ENCODE measurements around the gene KRTAP20-2. TPM values are rescaled to one million over a fixed set of nuclear protein-coding genes. Genes with fewer than 3 reads are reported as not detected.

KRTAP20-2 gene
- total and polyA plus RNA-seq, 2 donors (not counting 1 experiment from before 2014, with no cell fraction given) = not detected

DNA sequence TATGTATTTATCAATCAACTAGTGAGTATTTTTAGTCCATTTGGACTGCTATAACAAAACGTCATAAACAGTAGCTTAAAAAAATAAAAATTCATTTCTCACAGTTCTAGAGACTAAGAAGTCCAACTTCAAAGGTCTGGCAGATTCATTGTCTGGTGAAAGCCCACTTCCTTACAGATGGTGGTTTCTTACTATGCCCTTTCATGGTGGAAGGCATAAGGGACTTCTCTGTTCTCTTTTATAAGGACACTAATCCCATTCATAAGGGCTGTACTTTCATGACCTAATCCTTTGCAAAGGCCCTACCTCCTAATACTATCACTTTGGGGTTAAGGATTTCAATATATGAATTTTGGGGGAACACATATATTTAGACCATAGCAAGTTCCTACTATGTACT, 45.6 kb downstream of the KRTAP20-2 start:
- no peak overlapping the region for H3K4me3 ChIP-seq (ENCODE audit: control extremely low read depth in 1 of 5, extremely low read depth in 1 of 5, insufficient read depth in 1 of 5, low read depth in 2 of 5, low read length in 4 of 5)
- H3K4me2 ChIP-seq (replicated peaks; ENCODE audit: low read depth, low read length, poor library complexity, severe bottlenecking) = no peak overlapping the region
- no peak overlapping the region for H2AFZ ChIP-seq (ENCODE audit: insufficient read depth, low read depth, low read length, poor library complexity, severe bottlenecking)
- TF ChIP-seq, protein P1, sequence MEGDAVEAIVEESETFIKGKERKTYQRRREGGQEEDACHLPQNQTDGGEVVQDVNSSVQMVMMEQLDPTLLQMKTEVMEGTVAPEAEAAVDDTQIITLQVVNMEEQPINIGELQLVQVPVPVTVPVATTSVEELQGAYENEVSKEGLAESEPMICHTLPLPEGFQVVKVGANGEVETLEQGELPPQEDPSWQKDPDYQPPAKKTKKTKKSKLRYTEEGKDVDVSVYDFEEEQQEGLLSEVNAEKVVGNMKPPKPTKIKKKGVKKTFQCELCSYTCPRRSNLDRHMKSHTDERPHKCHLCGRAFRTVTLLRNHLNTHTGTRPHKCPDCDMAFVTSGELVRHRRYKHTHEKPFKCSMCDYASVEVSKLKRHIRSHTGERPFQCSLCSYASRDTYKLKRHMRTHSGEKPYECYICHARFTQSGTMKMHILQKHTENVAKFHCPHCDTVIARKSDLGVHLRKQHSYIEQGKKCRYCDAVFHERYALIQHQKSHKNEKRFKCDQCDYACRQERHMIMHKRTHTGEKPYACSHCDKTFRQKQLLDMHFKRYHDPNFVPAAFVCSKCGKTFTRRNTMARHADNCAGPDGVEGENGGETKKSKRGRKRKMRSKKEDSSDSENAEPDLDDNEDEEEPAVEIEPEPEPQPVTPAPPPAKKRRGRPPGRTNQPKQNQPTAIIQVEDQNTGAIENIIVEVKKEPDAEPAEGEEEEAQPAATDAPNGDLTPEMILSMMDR (IDR thresholded peaks at IDR 0.05) = no peak
- TF ChIP-seq EZH2 (IDR thresholded peaks at IDR 0.05; ENCODE audit: borderline replicate concordance, insufficient read depth, low read depth, low read length, poor library complexity, severe bottlenecking) = no peak
- intact Hi-C loops (cut with micrococcal nuclease) = no loop called here
- H3K9me3 Mint-ChIP-seq (ENCODE audit: insufficient read depth) = peaks cover 5% of the 10 kb centered on the region
- ATAC-seq (ENCODE audit: low read depth) = no peak
- no peaks in the 10 kb centered on the region for H3K79me2 ChIP-seq (ENCODE audit: control insufficient read depth, insufficient read depth, low read length)
- H3K4me1 ChIP-seq (ENCODE audit: control insufficient read depth in 2 of 2, insufficient read depth in 2 of 2, low read length in 2 of 2) = no peaks in the 10 kb centered on the region
- no peak overlapping the region for H3K9ac ChIP-seq (ENCODE audit: low read length)
- H3K27me3 ChIP-seq (replicated peaks in 1 of 4; ENCODE audit: control extremely low read depth in 1 of 4, control insufficient read depth in 3 of 4, insufficient read depth in 4 of 4, low read length in 3 of 4) = no peaks in the 10 kb centered on the region
- H3K27me3 Mint-ChIP-seq = no peaks in the 10 kb centered on the region
- ChIA-PET POLR2A (no interaction called here), CTCF (no interaction called here)
- peaks cover 0 to 9% (median 0%) of the 10 kb centered on the region in 3 donors for H3K9me3 ChIP-seq (ENCODE audit: control extremely low read depth in 1 of 3, control insufficient read depth in 2 of 3, insufficient read depth in 1 of 3, low read length in 2 of 3)
- H4K20me1 ChIP-seq (ENCODE audit: control insufficient read depth, insufficient read depth, low read length, poor library complexity, severe bottlenecking) = no peaks in the 10 kb centered on the region
- H3K36me3 ChIP-seq (replicated peaks in 1 of 2; ENCODE audit: control extremely low read depth in 1 of 2, control insufficient read depth in 1 of 2, extremely low read depth in 1 of 2, insufficient read depth in 2 of 2, low read length in 1 of 2) = no peaks in the 10 kb centered on the region
- no peak overlapping the region for H3K27ac Mint-ChIP-seq
- no peaks in the 10 kb centered on the region for H3K4me1 Mint-ChIP-seq
- no peak for DNase-seq
- no CpG with 5 or more reads among the region's 1 CpG for WGBS (ENCODE audit: insufficient coverage)
- no peak overlapping the region for H3K27ac ChIP-seq (ENCODE audit: low read length in 2 of 2)
- H3K4me3 Mint-ChIP-seq = no peak overlapping the region

- Histone ChIP-seq H3K4me3 (ENCODE audit: control extremely low read depth in 1 of 5, extremely low read depth in 1 of 5, insufficient read depth in 1 of 5, low read depth in 2 of 5, low read length in 4 of 5) (no peak overlapping the region), H3K9me3 (ENCODE audit: control extremely low read depth in 1 of 3, control insufficient read depth in 2 of 3, insufficient read depth in 1 of 3, low read length in 2 of 3) (peaks cover 0 to 13% (median 2%) of the 10 kb centered on the region in 3 donors), H3K36me3 (replicated peaks in 1 of 2; ENCODE audit: control extremely low read depth in 1 of 2, control insufficient read depth in 1 of 2, extremely low read depth in 1 of 2, insufficient read depth in 2 of 2, low read length in 1 of 2) (no peaks in the 10 kb centered on the region), H3K27ac (ENCODE audit: low read length in 2 of 2) (no peak overlapping the region), H3K79me2 (ENCODE audit: control insufficient read depth, insufficient read depth, low read length) (no peaks in the 10 kb centered on the region), H3K27me3 (replicated peaks in 1 of 4; ENCODE audit: control extremely low read depth in 1 of 4, control insufficient read depth in 3 of 4, insufficient read depth in 4 of 4, low read length in 3 of 4) (no peaks in the 10 kb centered on the region), H3K9ac (ENCODE audit: low read length) (no peak overlapping the region), H3K4me1 (ENCODE audit: control insufficient read depth in 2 of 2, insufficient read depth in 2 of 2, low read length in 2 of 2) (no peaks in the 10 kb centered on the region), H4K20me1 (ENCODE audit: control insufficient read depth, insufficient read depth, low read length, poor library complexity, severe bottlenecking) (no peaks in the 10 kb centered on the region), H3K4me2 (replicated peaks; ENCODE audit: low read depth, low read length, poor library complexity, severe bottlenecking) (no peak overlapping the region), H2AFZ (ENCODE audit: insufficient read depth, low read depth, low read length, poor library complexity, severe bottlenecking) (no peak overlapping the region)
- no peak for DNase-seq
- POLR2A ChIA-PET = no interaction called here
- Mint-ChIP-seq H3K4me3 (no peak overlapping the region), H3K4me1 (no peaks in the 10 kb centered on the region), H3K9me3 (ENCODE audit: insufficient read depth) (peaks cover 3% of the 10 kb centered on the region), H3K27ac (no peak overlapping the region), H3K27me3 (no peaks in the 10 kb centered on the region)
- 88% methylated on average over 4 of the region's 6 CpGs for WGBS (ENCODE audit: insufficient coverage)
- CTCF ChIA-PET = no interaction called here
- TF ChIP-seq, protein P1 (IDR thresholded peaks at IDR 0.05) = no peak
- no peak for TF ChIP-seq EZH2 (IDR thresholded peaks at IDR 0.05; ENCODE audit: borderline replicate concordance, insufficient read depth, low read depth, low read length, poor library complexity, severe bottlenecking)
- intact Hi-C loops (cut with micrococcal nuclease) = no loop called here
- ATAC-seq (ENCODE audit: low read depth) = no peak
Observed at GRCh38 chr21:30684506-30684905, 49.5 kb downstream of the KRTAP20-2 start.

Small RNAs within 50 kb of the gene (small RNA-seq; reads per million reads assigned to genes)
- gene KRTAP20-1 (ENCODE audit: insufficient read length, low read depth, low replicate concordance) (not detected), gene KRTAP20-3 (ENCODE audit: insufficient read length, low read depth, low replicate concordance) (not detected), gene KRTAP20-4 (ENCODE audit: insufficient read length, low read depth, low replicate concordance) (not detected), gene KRTAP22-1 (ENCODE audit: insufficient read length, low read depth, low replicate concordance) (not detected), gene KRTAP22-2 (ENCODE audit: insufficient read length, low read depth, low replicate concordance) (not detected)

Other genes starting within 250 kb of the KRTAP20-2 start
- gene KRTAP13-1, start 239.2 kb upstream of the KRTAP20-2 start, total RNA-seq = not detected in 2 replicates
- gene KRTAP13-1, start 239.2 kb upstream of the KRTAP20-2 start, polyA plus RNA-seq = not detected in 2 replicates
- not detected in 2 replicates for gene KRTAP13-3, start 209.3 kb upstream of the KRTAP20-2 start, total RNA-seq
- gene KRTAP13-3, start 209.3 kb upstream of the KRTAP20-2 start, polyA plus RNA-seq = not detected in 2 replicates
- gene KRTAP13-4, start 205.0 kb upstream of the KRTAP20-2 start, total RNA-seq = not detected in 2 replicates
- not detected in 2 replicates for gene KRTAP13-4, start 205.0 kb upstream of the KRTAP20-2 start, polyA plus RNA-seq
- gene KRTAP15-1, start 194.9 kb upstream of the KRTAP20-2 start, total RNA-seq = not detected in 2 replicates
- gene KRTAP15-1, start 194.9 kb upstream of the KRTAP20-2 start, polyA plus RNA-seq = not detected in 2 replicates
- not detected in 2 replicates for gene KRTAP19-1, start 154.8 kb upstream of the KRTAP20-2 start, total RNA-seq
- not detected in 2 replicates for gene KRTAP19-1, start 154.8 kb upstream of the KRTAP20-2 start, polyA plus RNA-seq
- gene KRTAP19-2, start 147.8 kb upstream of the KRTAP20-2 start, total RNA-seq = not detected in 2 replicates
- not detected in 2 replicates for gene KRTAP19-2, start 147.8 kb upstream of the KRTAP20-2 start, polyA plus RNA-seq
- gene KRTAP19-3, start 143.2 kb upstream of the KRTAP20-2 start, total RNA-seq = not detected in 2 replicates
- gene KRTAP19-3, start 143.2 kb upstream of the KRTAP20-2 start, polyA plus RNA-seq = not detected in 2 replicates
- not detected in 2 replicates for gene KRTAP19-4, start 138.0 kb upstream of the KRTAP20-2 start, total RNA-seq
- gene KRTAP19-4, start 138.0 kb upstream of the KRTAP20-2 start, polyA plus RNA-seq = not detected in 2 replicates
- gene KRTAP19-5, start 133.1 kb upstream of the KRTAP20-2 start, total RNA-seq = not detected in 2 replicates
- not detected in 2 replicates for gene KRTAP19-5, start 133.1 kb upstream of the KRTAP20-2 start, polyA plus RNA-seq
- gene KRTAP19-6, start 93.3 kb upstream of the KRTAP20-2 start, total RNA-seq = not detected in 2 replicates
- gene KRTAP19-6, start 93.3 kb upstream of the KRTAP20-2 start, polyA plus RNA-seq = not detected in 2 replicates
- not detected in 2 replicates for gene KRTAP19-7, start 73.9 kb upstream of the KRTAP20-2 start, total RNA-seq
- gene KRTAP19-7, start 73.9 kb upstream of the KRTAP20-2 start, polyA plus RNA-seq = not detected in 2 replicates
- not detected in 2 replicates for gene KRTAP22-2, start 44.8 kb upstream of the KRTAP20-2 start, total RNA-seq
- not detected in 2 replicates for gene KRTAP22-2, start 44.8 kb upstream of the KRTAP20-2 start, polyA plus RNA-seq
- not detected in 2 replicates for gene KRTAP6-3, start 42.8 kb upstream of the KRTAP20-2 start, total RNA-seq
- gene KRTAP6-3, start 42.8 kb upstream of the KRTAP20-2 start, polyA plus RNA-seq = not detected in 2 replicates
- gene KRTAP6-2, start 36.3 kb upstream of the KRTAP20-2 start, total RNA-seq = not detected in 2 replicates
- not detected in 2 replicates for gene KRTAP6-2, start 36.3 kb upstream of the KRTAP20-2 start, polyA plus RNA-seq
- gene KRTAP22-1, start 34.1 kb upstream of the KRTAP20-2 start, total RNA-seq = not detected in 2 replicates
- not detected in 2 replicates for gene KRTAP22-1, start 34.1 kb upstream of the KRTAP20-2 start, polyA plus RNA-seq
- gene KRTAP6-1, start 21.3 kb upstream of the KRTAP20-2 start, total RNA-seq = not detected in 2 replicates
- not detected in 2 replicates for gene KRTAP6-1, start 21.3 kb upstream of the KRTAP20-2 start, polyA plus RNA-seq
- gene KRTAP20-1, start 18.8 kb upstream of the KRTAP20-2 start, total RNA-seq = not detected in 2 replicates
- not detected in 2 replicates for gene KRTAP20-1, start 18.8 kb upstream of the KRTAP20-2 start, polyA plus RNA-seq
- gene KRTAP20-4, start 14.6 kb upstream of the KRTAP20-2 start, total RNA-seq = not detected in 2 replicates
- not detected in 2 replicates for gene KRTAP20-4, start 14.6 kb upstream of the KRTAP20-2 start, polyA plus RNA-seq
- not detected in 2 replicates for gene KRTAP20-3, start 7.7 kb downstream of the KRTAP20-2 start, total RNA-seq
- not detected in 2 replicates for gene KRTAP20-3, start 7.7 kb downstream of the KRTAP20-2 start, polyA plus RNA-seq
- not detected in 2 replicates for gene KRTAP21-3, start 83.6 kb downstream of the KRTAP20-2 start, total RNA-seq
- gene KRTAP21-3, start 83.6 kb downstream of the KRTAP20-2 start, polyA plus RNA-seq = not detected in 2 replicates
- gene KRTAP21-2, start 112.1 kb downstream of the KRTAP20-2 start, total RNA-seq = not detected in 2 replicates
- gene KRTAP21-2, start 112.1 kb downstream of the KRTAP20-2 start, polyA plus RNA-seq = not detected in 2 replicates
- not detected in 2 replicates for gene KRTAP21-1, start 120.2 kb downstream of the KRTAP20-2 start, total RNA-seq
- gene KRTAP21-1, start 120.2 kb downstream of the KRTAP20-2 start, polyA plus RNA-seq = not detected in 2 replicates
- not detected in 2 replicates for gene KRTAP8-1, start 178.1 kb downstream of the KRTAP20-2 start, total RNA-seq
- gene KRTAP8-1, start 178.1 kb downstream of the KRTAP20-2 start, polyA plus RNA-seq = not detected in 2 replicates
- not detected in 2 replicates for gene KRTAP7-1, start 194.6 kb downstream of the KRTAP20-2 start, total RNA-seq
- not detected in 2 replicates for gene KRTAP7-1, start 194.6 kb downstream of the KRTAP20-2 start, polyA plus RNA-seq
- not detected in 2 replicates for gene KRTAP11-1, start 246.4 kb downstream of the KRTAP20-2 start, total RNA-seq
- gene KRTAP11-1, start 246.4 kb downstream of the KRTAP20-2 start, polyA plus RNA-seq = not detected in 2 replicates